ENCODE data around the gene FLT3. TPM values are rescaled to one million over a fixed set of nuclear protein-coding genes. Genes with fewer than 3 reads are reported as not detected.

The FLT3 gene
- total and polyA plus RNA-seq, 2 of the 13 experiments (the other 11 are each of a cell fraction or from before 2014, with no cell fraction given), result not detected

DNA sequence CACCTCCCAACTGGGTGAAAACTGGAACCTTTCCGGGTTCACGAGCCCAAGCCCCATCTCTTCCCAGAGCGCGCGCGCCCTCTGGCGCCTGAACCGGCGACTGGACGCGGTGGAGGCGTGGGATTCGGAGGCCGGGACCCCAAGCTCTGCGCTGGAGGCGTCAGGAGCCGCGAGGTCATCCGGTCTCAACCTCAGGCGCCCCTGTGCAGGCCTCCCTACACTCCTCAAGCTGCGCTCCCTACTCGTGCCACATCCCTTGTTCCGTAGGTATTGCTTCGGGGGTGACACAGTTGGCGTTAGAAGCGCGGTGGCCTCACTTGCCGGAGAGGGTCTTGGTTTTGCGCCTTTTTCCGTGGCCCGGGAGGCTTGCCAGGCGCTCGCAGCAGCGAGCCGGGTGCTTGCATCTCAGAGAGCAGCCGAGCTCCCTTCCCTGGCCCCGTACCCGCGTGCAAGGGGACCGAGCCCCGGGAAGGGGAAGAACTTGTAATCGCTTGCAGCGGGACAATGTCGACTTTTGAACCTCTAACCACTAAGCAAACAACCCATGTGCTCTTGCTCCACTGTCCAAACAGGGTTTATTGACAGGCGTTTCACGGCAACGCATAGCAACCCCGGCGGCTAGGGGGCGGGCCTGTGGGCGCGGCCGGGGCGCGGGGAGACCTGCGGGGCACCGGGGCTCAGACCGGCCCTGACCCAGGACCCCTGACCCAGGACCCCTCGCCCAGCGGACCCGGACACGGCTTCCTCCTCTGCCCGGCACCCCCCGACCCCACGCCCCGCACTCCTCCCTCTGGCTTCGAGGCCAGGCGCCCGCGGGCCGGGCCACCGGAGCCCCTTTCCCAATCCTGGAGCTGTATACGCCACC lies 139.8 kb downstream of the FLT3 start (continued):
- TF ChIP-seq, protein P1, sequence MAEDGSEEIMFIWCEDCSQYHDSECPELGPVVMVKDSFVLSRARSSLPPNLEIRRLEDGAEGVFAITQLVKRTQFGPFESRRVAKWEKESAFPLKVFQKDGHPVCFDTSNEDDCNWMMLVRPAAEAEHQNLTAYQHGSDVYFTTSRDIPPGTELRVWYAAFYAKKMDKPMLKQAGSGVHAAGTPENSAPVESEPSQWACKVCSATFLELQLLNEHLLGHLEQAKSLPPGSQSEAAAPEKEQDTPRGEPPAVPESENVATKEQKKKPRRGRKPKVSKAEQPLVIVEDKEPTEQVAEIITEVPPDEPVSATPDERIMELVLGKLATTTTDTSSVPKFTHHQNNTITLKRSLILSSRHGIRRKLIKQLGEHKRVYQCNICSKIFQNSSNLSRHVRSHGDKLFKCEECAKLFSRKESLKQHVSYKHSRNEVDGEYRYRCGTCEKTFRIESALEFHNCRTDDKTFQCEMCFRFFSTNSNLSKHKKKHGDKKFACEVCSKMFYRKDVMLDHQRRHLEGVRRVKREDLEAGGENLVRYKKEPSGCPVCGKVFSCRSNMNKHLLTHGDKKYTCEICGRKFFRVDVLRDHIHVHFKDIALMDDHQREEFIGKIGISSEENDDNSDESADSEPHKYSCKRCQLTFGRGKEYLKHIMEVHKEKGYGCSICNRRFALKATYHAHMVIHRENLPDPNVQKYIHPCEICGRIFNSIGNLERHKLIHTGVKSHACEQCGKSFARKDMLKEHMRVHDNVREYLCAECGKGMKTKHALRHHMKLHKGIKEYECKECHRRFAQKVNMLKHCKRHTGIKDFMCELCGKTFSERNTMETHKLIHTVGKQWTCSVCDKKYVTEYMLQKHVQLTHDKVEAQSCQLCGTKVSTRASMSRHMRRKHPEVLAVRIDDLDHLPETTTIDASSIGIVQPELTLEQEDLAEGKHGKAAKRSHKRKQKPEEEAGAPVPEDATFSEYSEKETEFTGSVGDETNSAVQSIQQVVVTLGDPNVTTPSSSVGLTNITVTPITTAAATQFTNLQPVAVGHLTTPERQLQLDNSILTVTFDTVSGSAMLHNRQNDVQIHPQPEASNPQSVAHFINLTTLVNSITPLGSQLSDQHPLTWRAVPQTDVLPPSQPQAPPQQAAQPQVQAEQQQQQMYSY (CRISPR knock-in tag; IDR thresholded peaks at IDR 0.05), result no peak; the same call in 1 of the 2 replicates
- TF ChIP-seq, protein P2, sequence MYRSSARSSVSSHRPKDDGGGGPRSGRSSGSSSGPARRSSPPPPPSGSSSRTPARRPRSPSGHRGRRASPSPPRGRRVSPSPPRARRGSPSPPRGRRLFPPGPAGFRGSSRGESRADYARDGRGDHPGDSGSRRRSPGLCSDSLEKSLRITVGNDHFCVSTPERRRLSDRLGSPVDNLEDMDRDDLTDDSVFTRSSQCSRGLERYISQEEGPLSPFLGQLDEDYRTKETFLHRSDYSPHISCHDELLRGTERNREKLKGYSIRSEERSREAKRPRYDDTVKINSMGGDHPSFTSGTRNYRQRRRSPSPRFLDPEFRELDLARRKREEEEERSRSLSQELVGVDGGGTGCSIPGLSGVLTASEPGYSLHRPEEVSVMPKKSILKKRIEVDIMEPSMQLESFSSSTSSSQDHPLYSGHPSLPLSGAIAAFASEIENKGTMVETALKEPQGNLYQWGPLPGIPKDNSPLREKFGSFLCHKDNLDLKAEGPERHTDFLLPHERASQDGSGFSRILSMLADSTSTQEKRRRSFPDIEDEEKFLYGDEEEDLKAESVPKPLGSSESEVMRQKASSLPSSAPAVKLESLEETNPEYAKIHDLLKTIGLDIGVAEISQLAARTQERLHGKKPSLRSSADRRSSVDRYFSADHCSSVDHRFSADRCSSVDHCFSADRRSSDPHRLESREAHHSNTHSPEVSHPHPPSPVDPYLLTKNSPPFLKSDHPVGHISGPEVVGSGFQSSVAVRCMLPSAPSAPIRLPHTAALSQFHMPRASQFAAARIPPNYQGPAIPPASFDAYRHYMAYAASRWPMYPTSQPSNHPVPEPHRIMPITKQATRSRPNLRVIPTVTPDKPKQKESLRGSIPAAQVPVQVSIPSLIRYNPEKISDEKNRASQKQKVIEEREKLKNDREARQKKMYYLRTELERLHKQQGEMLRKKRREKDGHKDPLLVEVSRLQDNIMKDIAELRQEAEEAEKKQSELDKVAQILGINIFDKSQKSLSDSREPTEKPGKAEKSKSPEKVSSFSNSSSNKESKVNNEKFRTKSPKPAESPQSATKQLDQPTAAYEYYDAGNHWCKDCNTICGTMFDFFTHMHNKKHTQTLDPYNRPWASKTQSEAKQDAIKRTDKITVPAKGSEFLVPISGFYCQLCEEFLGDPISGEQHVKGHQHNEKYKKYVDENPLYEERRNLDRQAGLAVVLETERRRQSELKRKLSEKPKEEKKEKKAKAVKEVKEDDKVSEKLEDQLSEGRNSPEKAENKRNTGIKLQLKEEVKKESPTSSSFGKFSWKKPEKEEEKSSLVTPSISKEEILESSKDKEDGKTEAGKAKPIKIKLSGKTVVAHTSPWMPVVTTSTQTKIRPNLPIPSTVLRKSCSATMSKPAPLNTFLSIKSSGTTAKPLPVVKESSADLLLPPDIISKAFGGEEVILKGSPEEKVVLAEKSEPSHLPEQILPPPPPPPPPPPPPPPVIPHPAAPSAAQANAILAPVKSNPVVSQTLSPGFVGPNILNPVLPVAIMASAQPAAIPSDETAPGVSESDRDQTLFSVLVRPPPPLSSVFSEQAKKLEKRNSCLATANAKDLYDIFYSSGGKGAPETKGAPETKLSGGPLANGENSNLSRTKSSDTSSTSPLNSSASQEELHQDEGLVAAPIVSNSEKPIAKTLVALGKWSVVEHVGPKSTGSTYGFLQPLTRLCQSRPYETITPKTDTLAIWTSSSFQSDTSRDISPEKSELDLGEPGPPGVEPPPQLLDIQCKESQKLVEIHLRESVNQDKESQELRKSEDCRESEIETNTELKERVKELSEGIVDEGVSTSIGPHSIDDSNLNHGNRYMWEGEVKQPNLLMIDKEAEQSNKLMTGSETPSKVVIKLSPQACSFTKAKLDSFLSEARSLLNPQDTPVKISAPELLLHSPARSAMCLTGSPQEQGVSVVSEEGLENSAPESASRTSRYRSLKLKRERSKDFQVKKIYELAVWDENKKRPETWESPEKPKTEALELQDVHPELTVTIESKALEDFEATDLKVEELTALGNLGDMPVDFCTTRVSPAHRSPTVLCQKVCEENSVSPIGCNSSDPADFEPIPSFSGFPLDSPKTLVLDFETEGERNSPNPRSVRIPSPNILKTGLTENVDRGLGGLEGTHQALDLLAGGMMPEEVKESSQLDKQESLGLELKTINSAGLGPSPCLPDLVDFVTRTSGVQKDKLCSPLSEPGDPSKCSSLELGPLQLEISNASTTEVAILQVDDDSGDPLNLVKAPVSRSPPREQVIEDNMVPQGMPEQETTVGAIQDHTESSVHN (CRISPR knock-in tag; IDR thresholded peaks at IDR 0.05), result peak; percentile 83; the same call in 1 of the 2 replicates
- TF ChIP-seq, protein P3, sequence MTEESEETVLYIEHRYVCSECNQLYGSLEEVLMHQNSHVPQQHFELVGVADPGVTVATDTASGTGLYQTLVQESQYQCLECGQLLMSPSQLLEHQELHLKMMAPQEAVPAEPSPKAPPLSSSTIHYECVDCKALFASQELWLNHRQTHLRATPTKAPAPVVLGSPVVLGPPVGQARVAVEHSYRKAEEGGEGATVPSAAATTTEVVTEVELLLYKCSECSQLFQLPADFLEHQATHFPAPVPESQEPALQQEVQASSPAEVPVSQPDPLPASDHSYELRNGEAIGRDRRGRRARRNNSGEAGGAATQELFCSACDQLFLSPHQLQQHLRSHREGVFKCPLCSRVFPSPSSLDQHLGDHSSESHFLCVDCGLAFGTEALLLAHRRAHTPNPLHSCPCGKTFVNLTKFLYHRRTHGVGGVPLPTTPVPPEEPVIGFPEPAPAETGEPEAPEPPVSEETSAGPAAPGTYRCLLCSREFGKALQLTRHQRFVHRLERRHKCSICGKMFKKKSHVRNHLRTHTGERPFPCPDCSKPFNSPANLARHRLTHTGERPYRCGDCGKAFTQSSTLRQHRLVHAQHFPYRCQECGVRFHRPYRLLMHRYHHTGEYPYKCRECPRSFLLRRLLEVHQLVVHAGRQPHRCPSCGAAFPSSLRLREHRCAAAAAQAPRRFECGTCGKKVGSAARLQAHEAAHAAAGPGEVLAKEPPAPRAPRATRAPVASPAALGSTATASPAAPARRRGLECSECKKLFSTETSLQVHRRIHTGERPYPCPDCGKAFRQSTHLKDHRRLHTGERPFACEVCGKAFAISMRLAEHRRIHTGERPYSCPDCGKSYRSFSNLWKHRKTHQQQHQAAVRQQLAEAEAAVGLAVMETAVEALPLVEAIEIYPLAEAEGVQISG (CRISPR knock-in tag; IDR thresholded peaks at IDR 0.05), result peak; percentile 83
- TF ChIP-seq ZNF10 (CRISPR knock-in tag; IDR thresholded peaks at IDR 0.05; ENCODE audit: borderline replicate concordance, low read depth), result no peak
- no peak for TF ChIP-seq ZNF143 (CRISPR knock-in tag; IDR thresholded peaks at IDR 0.05)
- no peak for TF ChIP-seq SIX4 (CRISPR knock-in tag; IDR thresholded peaks at IDR 0.05)
- TF ChIP-seq IRF2 (CRISPR knock-in tag; IDR thresholded peaks at IDR 0.05), result peak; percentile 68
- TF ChIP-seq, protein P4, sequence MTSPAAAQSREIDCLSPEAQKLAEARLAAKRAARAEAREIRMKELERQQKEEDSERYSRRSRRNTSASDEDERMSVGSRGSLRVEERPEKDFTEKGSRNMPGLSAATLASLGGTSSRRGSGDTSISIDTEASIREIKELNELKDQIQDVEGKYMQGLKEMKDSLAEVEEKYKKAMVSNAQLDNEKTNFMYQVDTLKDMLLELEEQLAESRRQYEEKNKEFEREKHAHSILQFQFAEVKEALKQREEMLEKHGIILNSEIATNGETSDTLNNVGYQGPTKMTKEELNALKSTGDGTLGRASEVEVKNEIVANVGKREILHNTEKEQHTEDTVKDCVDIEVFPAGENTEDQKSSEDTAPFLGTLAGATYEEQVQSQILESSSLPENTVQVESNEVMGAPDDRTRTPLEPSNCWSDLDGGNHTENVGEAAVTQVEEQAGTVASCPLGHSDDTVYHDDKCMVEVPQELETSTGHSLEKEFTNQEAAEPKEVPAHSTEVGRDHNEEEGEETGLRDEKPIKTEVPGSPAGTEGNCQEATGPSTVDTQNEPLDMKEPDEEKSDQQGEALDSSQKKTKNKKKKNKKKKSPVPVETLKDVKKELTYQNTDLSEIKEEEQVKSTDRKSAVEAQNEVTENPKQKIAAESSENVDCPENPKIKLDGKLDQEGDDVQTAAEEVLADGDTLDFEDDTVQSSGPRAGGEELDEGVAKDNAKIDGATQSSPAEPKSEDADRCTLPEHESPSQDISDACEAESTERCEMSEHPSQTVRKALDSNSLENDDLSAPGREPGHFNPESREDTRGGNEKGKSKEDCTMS (CRISPR knock-in tag; conservative IDR thresholded peaks at IDR 0.05), result no peak
